H9 (cell line): Measurements from ENCODE around the gene KAZN. TPM values are rescaled to one million over a fixed set of nuclear protein-coding genes. Genes with fewer than 3 reads are reported as not detected.

ENCODE experiments used
- DNase-seq: peaks from one replicate; pipeline ENCODE4 v3.0.0-alpha.2; 2017
- H2AFZ ChIP-seq: one replicate; pipeline ENCODE4 v1.6.1; 2013; ENCODE audit warnings: mild to moderate bottlenecking, low read length, control low read depth, moderate library complexity
- H2AK5ac ChIP-seq: 2 replicates; pipeline ENCODE4 v1.6.1; 2013; ENCODE audit warnings: low read length, control low read depth, mixed read lengths; ENCODE audit not compliant: insufficient read length
- H2BK120ac ChIP-seq: one replicate; pipeline ENCODE4 v1.6.1; 2013; ENCODE audit warnings: low read depth, mild to moderate bottlenecking, low read length, control low read depth, inconsistent platforms; ENCODE audit not compliant: poor library complexity, severe bottlenecking
- H2BK12ac ChIP-seq: 2 replicates; pipeline ENCODE4 v1.6.1; 2013; ENCODE audit warnings: low read length, control low read depth, mixed read lengths, low read depth; ENCODE audit not compliant: insufficient read length
- H2BK15ac ChIP-seq: 2 replicates; pipeline ENCODE4 v1.6.1; 2013; ENCODE audit warnings: low read depth, low read length, control low read depth
- H2BK20ac ChIP-seq: one replicate; pipeline ENCODE4 v1.6.1; 2013; ENCODE audit warnings: low read depth, mild to moderate bottlenecking, low read length, control low read depth, inconsistent platforms; ENCODE audit not compliant: poor library complexity, severe bottlenecking
- H2BK5ac ChIP-seq: 2 replicates; pipeline ENCODE4 v1.6.1; 2013; ENCODE audit warnings: low read length, control low read depth, mixed read lengths; ENCODE audit not compliant: insufficient read length
- H3K14ac ChIP-seq: 2 replicates; pipeline ENCODE4 v1.6.1; 2013; ENCODE audit warnings: low read length, control low read depth; ENCODE audit not compliant: insufficient read depth
- H3K18ac ChIP-seq: 2 replicates; pipeline ENCODE4 v1.6.1; 2013; ENCODE audit warnings: low read depth, mild to moderate bottlenecking, mixed read lengths, low read length, control low read depth; ENCODE audit not compliant: insufficient read length
- H3K23ac ChIP-seq: 2 replicates; pipeline ENCODE4 v1.6.1; 2013; ENCODE audit warnings: low read length, control low read depth, mixed read lengths, low read depth; ENCODE audit not compliant: insufficient read length
- H3K23me2 ChIP-seq: 2 replicates; pipeline ENCODE4 v1.6.1; 2013; ENCODE audit warnings: low read depth, mild to moderate bottlenecking, mixed read lengths, low read length, control low read depth; ENCODE audit not compliant: insufficient read length, poor library complexity, severe bottlenecking
- H3K27ac ChIP-seq: 2 replicates; pipeline ENCODE4 v1.5.1; 2013; ENCODE audit warnings: low read length, control low read depth, mixed read lengths, low read depth; ENCODE audit not compliant: insufficient read length
- H3K27me3 ChIP-seq: 2 replicates; pipeline ENCODE4 v1.6.1; 2013; ENCODE audit warnings: low read length, control low read depth, inconsistent platforms; ENCODE audit not compliant: insufficient read depth
- H3K4ac ChIP-seq: 2 replicates; pipeline ENCODE4 v1.6.1; 2013; ENCODE audit warnings: low read depth, mild to moderate bottlenecking, control low read depth, inconsistent platforms, low read length, moderate library complexity
- H3K4me1 ChIP-seq: 2 replicates; pipeline ENCODE4 v1.6.1; 2013; ENCODE audit warnings: low read length, control low read depth, inconsistent platforms; ENCODE audit not compliant: insufficient read depth
- H3K4me2 ChIP-seq: 2 replicates; pipeline ENCODE4 v1.6.1; 2013; ENCODE audit warnings: low read length, control low read depth, mixed read lengths; ENCODE audit not compliant: insufficient read length, insufficient read depth
- H3K56ac ChIP-seq: 2 replicates; pipeline ENCODE4 v1.6.1; 2013; ENCODE audit warnings: low read depth, mild to moderate bottlenecking, mixed read lengths, low read length, control low read depth; ENCODE audit not compliant: insufficient read length
- H3K79me1 ChIP-seq: 2 replicates; pipeline ENCODE4 v1.6.1; 2013; ENCODE audit warnings: low read depth, mild to moderate bottlenecking, moderate library complexity, low read length, control low read depth, inconsistent platforms; ENCODE audit not compliant: insufficient read depth, poor library complexity, severe bottlenecking
- H3K79me2 ChIP-seq: 2 replicates; pipeline ENCODE4 v1.6.1; 2013; ENCODE audit warnings: low read length, control low read depth, inconsistent platforms; ENCODE audit not compliant: insufficient read depth
- H3K9ac ChIP-seq: 2 replicates; pipeline ENCODE4 v1.6.1; 2013; ENCODE audit warnings: low read length, control low read depth, mixed read lengths; ENCODE audit not compliant: insufficient read length; ENCODE audit errors: extremely low read depth
- H3K9me3 ChIP-seq: one replicate; pipeline ENCODE4 v1.6.1; 2013; ENCODE audit warnings: low read depth, low read length, inconsistent platforms; ENCODE audit not compliant: control insufficient read depth
- H3T11ph ChIP-seq: one replicate; pipeline ENCODE4 v1.6.1; 2013; ENCODE audit warnings: mild to moderate bottlenecking, low read length, control low read depth, inconsistent platforms
- H4K20me1 ChIP-seq: one replicate; pipeline ENCODE4 v1.6.1; 2013; ENCODE audit not compliant: control insufficient read depth, insufficient read length, insufficient read depth
- H4K5ac ChIP-seq: 2 replicates; pipeline ENCODE4 v1.6.1; 2013; ENCODE audit warnings: low read depth, mild to moderate bottlenecking, mixed read lengths, low read length, control low read depth; ENCODE audit not compliant: insufficient read length
- H4K8ac ChIP-seq: replicated peaks from 2 replicates; pipeline ENCODE4 v1.6.1; 2013; ENCODE audit warnings: low read length, control low read depth, mixed read lengths, low read depth; ENCODE audit not compliant: insufficient read length
- H4K91ac ChIP-seq: 2 replicates; pipeline ENCODE4 v1.6.1; 2013; ENCODE audit warnings: low read depth, mild to moderate bottlenecking, moderate library complexity, mixed read lengths, low read length, control low read depth; ENCODE audit not compliant: insufficient read length
- H3K27ac Mint-ChIP-seq, 3 experiments: 2 replicates in 2 of 3; 3 replicates in 1 of 3; pipeline ENCODE4 v1.8.0; 2020 to 2021; ENCODE audit warnings: mixed read lengths in 3 of 3, mild to moderate bottlenecking in 1 of 3, moderate library complexity in 1 of 3
- H3K27me3 Mint-ChIP-seq: 2 replicates; pipeline ENCODE4 v1.8.0; 2021; ENCODE audit warnings: low read depth, mild to moderate bottlenecking, moderate library complexity, mixed read lengths
- H3K36me3 Mint-ChIP-seq, 3 experiments: 2 replicates in 2 of 3; 3 replicates in 1 of 3; pipeline ENCODE4 v1.8.0; 2020 to 2021; ENCODE audit warnings: low read depth in 3 of 3, mixed read lengths in 3 of 3; ENCODE audit not compliant: insufficient read depth in 1 of 3
- H3K4me1 Mint-ChIP-seq, 2 experiments: 2 replicates each; pipeline ENCODE4 v1.8.0; 2020; ENCODE audit warnings: mixed read lengths in 2 of 2
- H3K4me3 Mint-ChIP-seq, 2 experiments: 2 replicates in 1 of 2; 3 replicates in 1 of 2; pipeline ENCODE4 v1.8.0; 2020 to 2021; ENCODE audit warnings: mild to moderate bottlenecking in 2 of 2, mixed read lengths in 2 of 2, moderate library complexity in 1 of 2
- H3K9me3 Mint-ChIP-seq, 2 experiments: 2 replicates in 1 of 2; 3 replicates in 1 of 2; pipeline ENCODE4 v1.8.0; 2020; ENCODE audit warnings: mild to moderate bottlenecking in 2 of 2, mixed read lengths in 2 of 2, moderate library complexity in 1 of 2
- WGBS: extraction: QIAGEN DNeasy Blood & Tissue Kit; methylation state at CpG from one replicate; pipeline ENCODE4 v1.1.7; 2013; ENCODE audit warnings: missing lambda C conversion rate, low lambda C conversion rate, mixed read lengths; ENCODE audit not compliant: insufficient read length; ENCODE audit errors: extremely low coverage; 5-methylcytosine and 5-hydroxymethylcytosine counted together
- total RNA-seq: library from RNA; stranded (reverse); gene quantifications from 2 replicates; pipeline ENCODE4 v1.2.1, GENCODE V29; 2021
- TF ChIP-seq, protein P1 (sequence below): fragments of 200-600 bp; sonication (generic); conservative IDR thresholded peaks from 3 replicates; pipeline ENCODE4 v1.8.0; 2021; ENCODE audit warnings: antibody characterized with exemption, mild to moderate bottlenecking

The KAZN gene
- total RNA-seq, 1 experiment from 2014 or later = 7.6 TPM

DNA sequence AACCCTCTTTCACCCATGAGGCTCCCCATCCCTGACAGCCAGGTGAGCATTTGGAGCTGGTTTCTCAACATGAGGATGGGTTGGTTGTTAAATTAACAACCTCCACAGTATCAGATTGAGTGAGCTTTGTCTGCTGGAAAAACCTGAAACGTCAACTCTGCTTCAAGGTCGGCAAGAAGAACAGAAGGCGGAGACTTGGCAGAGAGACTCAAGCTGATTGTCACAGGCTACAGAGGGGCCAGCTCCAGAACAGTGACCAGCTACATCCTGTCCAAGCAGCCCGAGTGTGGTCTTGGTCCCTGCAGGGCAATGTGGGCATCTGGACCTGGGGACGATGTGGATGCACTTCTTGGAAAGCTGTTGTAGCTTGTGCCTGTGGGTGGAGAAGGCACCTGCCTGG lies 518.5 kb downstream of the KAZN start:
- H3K23ac ChIP-seq = no peak overlapping the region
- H2BK20ac ChIP-seq = no peak overlapping the region
- H2AK5ac ChIP-seq = no peak overlapping the region
- no peak overlapping the region for H2BK12ac ChIP-seq
- no peaks in the 10 kb centered on the region for H3K27me3 ChIP-seq
- no peak overlapping the region for H4K5ac ChIP-seq
- no peak overlapping the region for H3K56ac ChIP-seq
- H4K8ac ChIP-seq = no peak overlapping the region
- H3K23me2 ChIP-seq = no peaks in the 10 kb centered on the region
- H2BK120ac ChIP-seq = no peak overlapping the region
- no peak overlapping the region for H2BK5ac ChIP-seq
- no peak overlapping the region for H3K27ac ChIP-seq
- Mint-ChIP-seq H3K27me3 (peaks cover 25% of the 10 kb centered on the region), H3K4me1 (peaks cover 15 to 18% of the 10 kb centered on the region in 2 experiments), H3K4me3 (no peak overlapping the region), H3K9me3 (no peaks in the 10 kb centered on the region), H3K27ac (no peak overlapping the region), H3K36me3 (no peaks in the 10 kb centered on the region; a peak in 1 of 7 replicates)
- no peak overlapping the region for H3T11ph ChIP-seq
- no peak overlapping the region for H4K91ac ChIP-seq
- TF ChIP-seq, protein P1, sequence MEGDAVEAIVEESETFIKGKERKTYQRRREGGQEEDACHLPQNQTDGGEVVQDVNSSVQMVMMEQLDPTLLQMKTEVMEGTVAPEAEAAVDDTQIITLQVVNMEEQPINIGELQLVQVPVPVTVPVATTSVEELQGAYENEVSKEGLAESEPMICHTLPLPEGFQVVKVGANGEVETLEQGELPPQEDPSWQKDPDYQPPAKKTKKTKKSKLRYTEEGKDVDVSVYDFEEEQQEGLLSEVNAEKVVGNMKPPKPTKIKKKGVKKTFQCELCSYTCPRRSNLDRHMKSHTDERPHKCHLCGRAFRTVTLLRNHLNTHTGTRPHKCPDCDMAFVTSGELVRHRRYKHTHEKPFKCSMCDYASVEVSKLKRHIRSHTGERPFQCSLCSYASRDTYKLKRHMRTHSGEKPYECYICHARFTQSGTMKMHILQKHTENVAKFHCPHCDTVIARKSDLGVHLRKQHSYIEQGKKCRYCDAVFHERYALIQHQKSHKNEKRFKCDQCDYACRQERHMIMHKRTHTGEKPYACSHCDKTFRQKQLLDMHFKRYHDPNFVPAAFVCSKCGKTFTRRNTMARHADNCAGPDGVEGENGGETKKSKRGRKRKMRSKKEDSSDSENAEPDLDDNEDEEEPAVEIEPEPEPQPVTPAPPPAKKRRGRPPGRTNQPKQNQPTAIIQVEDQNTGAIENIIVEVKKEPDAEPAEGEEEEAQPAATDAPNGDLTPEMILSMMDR = no peak
- H4K20me1 ChIP-seq = no peaks in the 10 kb centered on the region
- H2BK15ac ChIP-seq = no peak overlapping the region
- no peak overlapping the region for H3K4me2 ChIP-seq
- H2AFZ ChIP-seq = no peak overlapping the region
- H3K4me1 ChIP-seq = peaks cover 7% of the 10 kb centered on the region; the same call in 1 of the 2 replicates
- H3K79me2 ChIP-seq = no peaks in the 10 kb centered on the region
- DNase-seq = no peak
- H3K4ac ChIP-seq = no peak overlapping the region
- H3K79me1 ChIP-seq = no peaks in the 10 kb centered on the region
- no peak overlapping the region for H3K18ac ChIP-seq
- no peak overlapping the region for H3K9ac ChIP-seq
- no peaks in the 10 kb centered on the region for H3K9me3 ChIP-seq
- no CpG with 5 or more reads among the region's 5 CpGs for WGBS
- H3K14ac ChIP-seq = no peak overlapping the region
